Natural killer cell treated with Interleukin-12 subunit alpha and Interleukin-12 subunit beta and Interleukin-15 and Interleukin-18, amount 100 ng/mL, for 72 hours (primary cell): ENCODE measurements around the gene C2orf68. TPM values are rescaled to one million over a fixed set of nuclear protein-coding genes. Genes with fewer than 3 reads are reported as not detected.
"Not testable (repeated sequence)": the region's sequence is repeated elsewhere in the genome, so short reads cannot be mapped to it uniquely, and the experiment has no call there.

ENCODE experiments used
- ATAC-seq, 2 donors: fragments of 150-1000 bp; cut with Tn5 transposase in 1 of 2; sonication (Bioruptor Pico), chemical (Tn5 transposase) in 1 of 2; 2 replicates each; pipeline ENCODE4 v1.10.0; 2021
- DNase-seq: peaks from one replicate; pipeline ENCODE4 v3.0.0; 2022; ENCODE audit warnings: low spot score
- H3K27ac Mint-ChIP-seq, 2 donors: 1 replicate in 1 of 2; 2 replicates in 1 of 2; pipeline ENCODE4 v1.8.0; 2022; ENCODE audit warnings: mixed read lengths in 2 of 2, mild to moderate bottlenecking in 1 of 2, moderate library complexity in 1 of 2
- H3K27me3 Mint-ChIP-seq, 2 donors: 1 replicate in 1 of 2; 2 replicates in 1 of 2; pipeline ENCODE4 v1.8.0; 2022; ENCODE audit warnings: mixed read lengths in 2 of 2
- H3K36me3 Mint-ChIP-seq: one replicate; pipeline ENCODE4 v1.8.0; 2022; ENCODE audit warnings: mixed read lengths
- H3K4me1 Mint-ChIP-seq, 2 donors: 1 replicate in 1 of 2; 2 replicates in 1 of 2; pipeline ENCODE4 v1.8.0; 2022; ENCODE audit warnings: low read depth in 2 of 2, mixed read lengths in 2 of 2, mild to moderate bottlenecking in 1 of 2
- H3K4me3 Mint-ChIP-seq: one replicate; pipeline ENCODE4 v1.8.0; 2022; ENCODE audit warnings: mixed read lengths
- H3K9me3 Mint-ChIP-seq: 2 replicates; pipeline ENCODE4 v1.8.0; 2022; ENCODE audit warnings: mixed read lengths
- total RNA-seq, 2 donors: library from RNA; stranded (reverse); gene quantifications; one replicate each; pipeline ENCODE4 v1.2.3, GENCODE V29; 2022

C2orf68 gene
- total RNA-seq, 2 donors from 2014 or later: 29.1 to 29.2 TPM

DNA sequence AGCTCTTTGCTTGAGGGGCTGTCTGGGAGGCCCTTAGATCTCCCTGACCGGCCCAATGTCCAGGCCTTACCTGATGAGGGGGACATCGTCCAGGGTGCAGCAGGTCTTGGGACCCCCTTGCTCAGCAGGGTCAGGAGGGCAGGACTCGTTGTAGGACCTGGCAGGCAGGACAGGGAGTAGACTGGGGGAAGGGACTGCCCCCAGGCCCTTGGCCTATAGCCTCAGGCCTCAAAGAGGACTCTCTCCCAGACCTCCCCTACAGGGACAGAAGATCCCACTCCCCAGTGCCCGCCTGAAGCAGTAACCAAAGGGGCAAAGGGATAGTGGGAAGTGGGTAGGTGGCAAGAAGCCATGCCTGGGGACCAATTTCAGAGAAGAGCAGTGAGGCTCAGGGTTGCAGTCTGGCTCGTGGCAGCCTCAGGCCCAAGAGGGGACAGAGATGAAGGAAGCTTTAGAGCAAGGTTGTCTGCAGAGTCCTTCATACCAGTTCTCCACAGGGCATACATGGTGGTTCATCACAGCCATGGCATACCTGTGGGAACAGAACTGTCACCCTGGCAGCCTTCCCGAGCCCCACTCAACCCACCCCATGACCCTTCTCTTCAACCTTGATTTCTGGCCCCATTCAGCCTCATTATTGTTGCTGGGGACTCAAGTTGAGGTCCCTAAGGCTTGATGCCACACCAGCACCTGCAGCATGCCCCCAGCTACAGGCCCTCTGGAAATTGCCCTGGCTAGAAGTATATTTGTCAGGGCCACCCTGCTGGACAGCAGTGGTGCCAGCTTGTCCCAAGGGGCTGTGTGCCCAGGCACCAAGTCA, 10.7 kb downstream of the C2orf68 start:
- H3K9me3 Mint-ChIP-seq: no peaks in the 10 kb centered on the region
- H3K27me3 Mint-ChIP-seq: no peaks in the 10 kb centered on the region
- peak overlapping the region; percentile 80 for H3K4me3 Mint-ChIP-seq
- H3K27ac Mint-ChIP-seq: peak overlapping the region in 1 of 2 donors; percentile 64
- no peak for DNase-seq
- no peaks in the 10 kb centered on the region for H3K36me3 Mint-ChIP-seq
- H3K4me1 Mint-ChIP-seq: peaks cover 19 to 20% of the 10 kb centered on the region in 2 donors
- ATAC-seq: no peak

DNA sequence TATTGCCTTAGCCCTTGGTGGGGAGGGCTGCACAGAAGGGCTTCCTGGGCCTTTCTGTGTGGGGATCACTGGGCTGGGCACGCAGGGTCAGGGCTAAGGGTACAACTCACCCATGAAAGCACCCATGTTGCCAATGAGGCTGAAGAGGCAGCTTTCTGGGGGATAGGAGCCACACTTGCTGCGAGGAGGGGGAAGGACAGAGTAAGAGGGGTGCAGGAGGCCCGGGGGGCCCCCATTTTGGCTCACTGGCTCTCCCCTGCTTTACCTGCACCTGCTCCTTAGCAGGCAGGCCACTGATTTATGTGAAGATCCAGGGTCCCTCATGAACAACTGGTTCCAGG, 11.7 kb downstream of the C2orf68 start:
- H3K4me1 Mint-ChIP-seq: peaks cover 27 to 29% of the 10 kb centered on the region in 2 donors

DNA sequence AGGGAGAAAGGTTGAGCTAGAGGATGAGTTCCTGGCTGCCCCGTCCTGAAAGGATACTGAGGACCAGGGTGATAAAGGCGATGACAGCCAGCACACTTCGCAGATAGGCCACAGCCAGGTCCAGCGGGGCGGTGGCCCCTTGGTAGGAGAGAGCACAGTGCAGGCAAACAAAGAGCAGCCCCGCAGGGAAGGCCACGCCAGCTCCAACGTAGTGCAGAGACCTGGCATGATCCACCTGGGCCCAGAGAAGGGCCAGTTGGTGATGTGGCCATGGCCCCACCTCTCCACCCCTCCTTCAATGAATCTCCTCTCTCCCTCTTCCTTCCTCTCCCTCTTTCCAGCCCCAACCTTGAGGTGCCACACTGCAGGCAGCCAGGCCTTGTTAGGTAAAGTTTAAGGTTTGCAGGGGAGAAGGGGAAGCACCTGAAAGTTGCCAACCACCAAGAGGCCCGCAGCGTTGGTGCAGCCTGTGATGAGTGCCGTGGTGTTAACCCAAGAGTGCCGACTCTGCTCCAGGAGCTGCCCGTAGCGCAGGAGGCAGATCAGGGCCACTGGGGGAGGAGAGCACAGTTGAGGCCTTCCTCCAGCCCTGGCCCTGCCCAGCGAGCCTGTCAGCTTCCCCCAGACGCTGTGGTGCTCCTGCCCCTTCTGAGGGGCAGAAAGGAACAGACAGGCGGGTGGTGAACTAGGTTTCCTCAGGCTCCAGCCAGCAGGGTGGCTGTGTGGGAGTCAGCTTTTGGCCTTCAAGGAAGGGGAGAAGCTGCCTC, 12.2 kb downstream of the C2orf68 start:
- peaks cover 30% of the 10 kb centered on the region in 2 donors for H3K4me1 Mint-ChIP-seq
- ATAC-seq (no peak), DNase-seq (peak; percentile 23)
- no peaks in the 10 kb centered on the region for H3K9me3 Mint-ChIP-seq
- H3K27ac Mint-ChIP-seq: no peak overlapping the region
- no peaks in the 10 kb centered on the region for H3K27me3 Mint-ChIP-seq
- no peaks in the 10 kb centered on the region for H3K36me3 Mint-ChIP-seq
- no peak overlapping the region for H3K4me3 Mint-ChIP-seq

More for the DNA sequence above, 11.7 kb downstream of the C2orf68 start:
- Mint-ChIP-seq H3K9me3 (no peaks in the 10 kb centered on the region), H3K4me3 (no peak overlapping the region), H3K27me3 (no peaks in the 10 kb centered on the region), H3K27ac (peak overlapping the region in 1 of 2 donors; percentile 43), H3K36me3 (no peaks in the 10 kb centered on the region)
- ATAC-seq (no peak), DNase-seq (peak; percentile 48)

DNA sequence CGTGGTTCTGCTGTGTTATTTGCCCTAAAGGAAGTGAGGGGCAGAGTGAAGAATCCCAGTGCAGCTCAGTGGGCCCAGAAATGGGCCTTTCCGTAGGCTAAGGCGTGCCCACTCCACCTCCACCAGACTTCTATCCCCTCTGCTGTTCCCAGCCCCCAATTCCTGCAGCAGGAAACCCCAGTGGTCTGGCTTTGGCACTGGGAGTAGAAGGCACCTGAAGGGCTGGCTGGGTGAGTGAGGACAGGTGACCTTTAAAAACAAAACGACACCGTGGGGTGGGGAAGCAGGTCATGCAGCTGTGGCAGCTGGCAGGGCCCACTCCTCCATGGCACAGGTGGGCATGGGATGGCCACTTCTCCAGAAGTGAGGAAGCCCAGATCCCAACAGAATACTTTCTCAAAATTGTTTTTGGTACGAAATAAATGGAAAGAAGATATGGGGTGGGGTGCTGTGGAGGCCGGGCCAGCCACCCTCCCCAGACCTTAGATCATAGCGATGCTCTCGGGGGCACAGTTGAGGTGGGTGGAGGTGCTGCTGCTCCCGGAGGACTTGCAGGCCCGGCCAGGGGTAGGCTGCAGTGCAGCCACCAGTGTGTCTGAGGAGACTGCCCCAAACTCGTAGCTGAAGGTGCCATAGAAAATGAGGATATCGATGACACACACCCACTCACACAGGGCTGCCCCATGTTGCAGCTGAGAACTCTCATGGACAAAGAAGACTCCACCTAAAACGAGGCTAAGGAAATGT, 13.1 kb downstream of the C2orf68 start:
- no peak overlapping the region for H3K4me3 Mint-ChIP-seq
- H3K9me3 Mint-ChIP-seq: no peaks in the 10 kb centered on the region
- ATAC-seq (no peak), DNase-seq (peak; percentile 18)
- no peaks in the 10 kb centered on the region for H3K27me3 Mint-ChIP-seq
- H3K4me1 Mint-ChIP-seq: peaks cover 34 to 36% of the 10 kb centered on the region in 2 donors
- H3K36me3 Mint-ChIP-seq: no peaks in the 10 kb centered on the region
- no peak overlapping the region for H3K27ac Mint-ChIP-seq

DNA sequence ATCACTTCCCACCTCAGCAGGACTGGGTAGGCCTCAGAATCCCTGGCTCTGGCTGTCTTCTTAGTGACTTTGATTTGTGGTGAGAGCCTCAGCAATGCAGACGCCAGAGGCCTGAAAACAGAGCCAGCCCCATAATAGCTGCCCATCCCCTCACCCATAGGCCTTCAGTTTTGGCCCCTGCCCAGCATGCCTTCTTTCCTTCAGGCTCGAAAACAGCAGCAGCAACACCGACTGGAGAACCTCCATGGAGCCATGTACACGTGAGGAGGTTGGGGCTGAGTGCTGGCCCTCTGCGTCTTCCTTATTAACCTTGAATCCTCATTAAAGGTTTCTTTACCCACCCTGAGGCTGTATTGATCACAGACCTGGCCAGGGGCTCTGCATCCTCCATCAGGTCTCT, 14.6 kb downstream of the C2orf68 start:
- Mint-ChIP-seq H3K36me3 (no peaks in the 10 kb centered on the region), H3K27ac (peak overlapping the region in 1 of 2 donors; percentile 100), H3K4me1 (peaks cover 26 to 31% of the 10 kb centered on the region in 2 donors), H3K27me3 (no peaks in the 10 kb centered on the region), H3K4me3 (peak overlapping the region; percentile 99), H3K9me3 (no peaks in the 10 kb centered on the region)
- no peak for DNase-seq
- ATAC-seq: no peak

DNA sequence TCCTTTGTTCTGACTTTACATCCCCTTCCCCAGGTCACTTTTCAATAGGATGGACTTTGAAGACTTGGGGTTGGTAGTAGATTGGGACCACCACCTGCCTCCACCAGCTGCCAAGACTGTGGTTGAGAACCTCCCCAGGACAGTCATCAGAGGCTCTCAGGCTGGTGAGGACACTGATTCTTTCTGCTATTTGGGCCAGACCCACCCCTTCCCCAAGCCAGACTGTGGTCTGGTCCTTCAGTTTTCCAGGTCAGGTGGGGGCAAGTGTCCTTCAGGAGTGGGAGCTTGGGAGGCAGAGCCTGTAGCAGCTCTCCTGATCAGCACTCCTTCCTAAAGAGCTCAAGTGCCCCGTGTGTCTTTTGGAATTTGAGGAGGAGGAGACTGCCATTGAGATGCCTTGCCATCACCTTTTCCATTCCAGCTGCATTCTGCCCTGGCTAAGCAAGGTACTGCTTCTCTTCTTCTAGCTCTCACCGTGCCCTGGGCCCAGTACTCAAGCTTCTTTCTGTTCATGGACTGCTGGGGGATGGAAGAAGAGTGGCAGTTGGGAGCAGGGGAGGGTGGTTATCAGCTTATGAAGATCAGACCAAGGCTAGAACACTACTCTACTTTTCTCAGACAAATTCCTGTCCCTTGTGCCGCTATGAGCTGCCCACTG, 15.3 kb downstream of the C2orf68 start:
- Mint-ChIP-seq H3K4me3 (peak overlapping the region; percentile 99), H3K27ac (peak overlapping the region; percentile 91 to 100), H3K9me3 (no peaks in the 10 kb centered on the region), H3K4me1 (peaks cover 26 to 30% of the 10 kb centered on the region in 2 donors), H3K36me3 (no peaks in the 10 kb centered on the region), H3K27me3 (no peaks in the 10 kb centered on the region)
- DNase-seq (no peak), ATAC-seq (no peak)

DNA sequence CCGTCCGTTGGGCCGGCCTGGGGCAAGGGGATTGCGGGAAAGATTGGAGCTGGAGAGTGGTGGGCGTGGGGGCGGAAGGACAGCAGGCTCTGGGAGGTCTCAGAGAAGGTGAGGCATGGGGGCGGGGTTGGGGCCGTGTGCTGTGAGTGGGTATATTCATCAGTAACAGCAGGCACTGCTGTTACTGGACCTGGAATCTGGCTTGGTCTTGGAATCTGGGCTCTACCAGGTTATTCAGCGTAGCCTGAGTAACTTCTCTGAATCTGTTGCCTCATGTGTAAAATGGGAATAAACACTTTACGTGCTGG, 15.9 kb downstream of the C2orf68 start:
- H3K27ac Mint-ChIP-seq: peak overlapping the region; percentile 91 to 100
- peak overlapping the region; percentile 99 for H3K4me3 Mint-ChIP-seq
- ATAC-seq: no peak
- H3K36me3 Mint-ChIP-seq: no peaks in the 10 kb centered on the region
- no peaks in the 10 kb centered on the region for H3K27me3 Mint-ChIP-seq
- peaks cover 26 to 31% of the 10 kb centered on the region in 2 donors for H3K4me1 Mint-ChIP-seq
- H3K9me3 Mint-ChIP-seq: no peaks in the 10 kb centered on the region
- DNase-seq: peak; percentile 60

DNA sequence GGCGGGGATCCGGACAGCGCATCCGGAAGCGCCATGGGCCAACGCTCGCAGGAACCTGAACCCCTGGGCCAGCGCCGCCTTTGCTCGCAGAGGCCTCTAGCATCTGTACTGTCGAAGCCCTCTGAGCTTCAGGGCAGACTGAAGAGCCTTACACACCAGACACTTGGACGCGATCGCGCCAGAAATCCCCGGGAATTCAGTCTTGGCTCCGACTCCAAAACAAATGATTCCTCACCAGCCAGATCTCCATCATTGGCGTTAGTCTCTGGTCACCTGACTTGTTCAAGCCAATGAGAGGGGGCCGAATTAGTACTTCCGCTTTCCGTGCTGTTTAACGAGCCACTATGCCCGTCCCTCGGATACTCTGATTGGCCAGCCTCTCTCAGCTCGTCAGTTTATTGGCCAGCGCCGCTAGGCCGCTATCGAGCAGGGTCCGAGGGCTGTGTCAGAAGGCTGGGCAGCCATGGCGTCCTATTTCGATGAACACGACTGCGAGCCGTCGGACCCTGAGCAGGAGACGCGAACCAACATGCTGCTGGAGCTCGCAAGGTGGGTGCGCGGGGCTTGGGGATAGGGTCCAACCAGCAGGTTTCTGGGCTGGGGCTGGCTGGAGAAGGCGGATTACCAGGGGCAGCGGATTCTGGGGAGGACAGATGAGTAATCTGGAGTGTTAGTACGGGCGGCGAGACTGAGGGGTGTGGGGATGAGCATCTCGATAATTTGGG, 16.4 kb downstream of the C2orf68 start, which contains the start of gene RNF181:
Gene RNF181 (plus strand): TSS at position 445 of the 725 bp plus-strand sequence. CDS start 19 bp downstream, at position 464.
- no peaks in the 10 kb centered on the region for H3K9me3 Mint-ChIP-seq
- ATAC-seq (peak; percentile 99 to 100), DNase-seq (peak; percentile 95)
- no peaks in the 10 kb centered on the region for H3K36me3 Mint-ChIP-seq
- no peaks in the 10 kb centered on the region for H3K27me3 Mint-ChIP-seq
- H3K4me3 Mint-ChIP-seq: peak within 1 kb of the TSS; percentile 99
- H3K4me1 Mint-ChIP-seq: peaks cover 26 to 31% of the 10 kb centered on the region in 2 donors
- H3K27ac Mint-ChIP-seq: peak within 1 kb of the TSS; percentile 91 to 100

DNA sequence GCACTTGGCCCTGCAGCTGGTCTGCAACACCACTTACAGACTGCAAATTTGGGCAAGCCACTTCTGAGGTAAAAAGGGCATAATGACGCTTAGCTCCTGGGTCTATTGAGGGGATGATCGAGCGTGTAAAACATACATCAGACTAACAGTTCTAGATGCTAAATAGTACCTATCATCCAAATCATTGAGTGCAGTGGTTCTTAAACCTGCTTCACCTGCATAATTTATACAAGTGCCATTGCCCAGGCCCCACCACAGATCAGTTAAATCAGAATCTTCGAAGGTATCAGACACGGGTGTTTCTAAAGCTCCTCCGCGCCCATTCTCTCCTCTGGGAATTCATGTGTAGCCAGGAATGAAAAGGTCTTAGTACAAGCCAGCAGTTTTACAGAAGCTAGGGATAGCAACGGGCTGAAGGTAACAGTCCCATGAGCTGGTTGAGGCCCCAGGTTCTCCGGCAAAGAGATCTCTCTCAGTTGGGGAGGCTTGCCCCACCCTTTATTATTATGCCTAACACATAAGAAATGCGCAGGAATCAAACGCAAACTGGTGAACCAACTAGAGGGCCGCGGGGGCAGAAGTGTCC, 17.1 kb downstream of the C2orf68 start:
- peak overlapping the region; percentile 99 for H3K4me3 Mint-ChIP-seq
- no peaks in the 10 kb centered on the region for H3K9me3 Mint-ChIP-seq
- DNase-seq (no peak), ATAC-seq (no peak)
- H3K36me3 Mint-ChIP-seq: no peaks in the 10 kb centered on the region
- H3K27me3 Mint-ChIP-seq: no peaks in the 10 kb centered on the region
- peak overlapping the region; percentile 91 to 100 for H3K27ac Mint-ChIP-seq
- peaks cover 32 to 34% of the 10 kb centered on the region in 2 donors for H3K4me1 Mint-ChIP-seq

DNA sequence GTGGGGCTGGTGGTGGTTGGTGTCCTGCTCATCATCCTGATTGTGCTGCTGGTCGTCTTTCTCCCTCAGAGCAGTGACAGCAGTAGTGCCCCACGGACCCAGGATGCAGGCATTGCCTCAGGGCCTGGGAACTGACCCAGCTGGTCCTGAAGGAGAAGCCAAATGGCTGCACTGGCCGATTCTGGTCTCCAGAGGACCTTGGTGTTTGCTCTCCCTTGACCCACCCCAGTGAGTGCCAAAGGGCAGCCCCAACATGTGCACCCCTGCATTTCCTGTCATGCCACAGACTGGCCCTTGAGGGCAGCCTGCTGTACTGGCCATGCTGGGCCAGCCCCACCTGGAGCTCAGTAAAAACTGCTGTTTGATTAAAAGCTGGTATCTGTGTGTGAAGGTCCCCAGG, 18.8 kb downstream of the C2orf68 start:
- ATAC-seq: no peak
- Mint-ChIP-seq H3K36me3 (no peaks in the 10 kb centered on the region), H3K9me3 (no peaks in the 10 kb centered on the region), H3K4me3 (peak overlapping the region; percentile 36), H3K27me3 (no peaks in the 10 kb centered on the region), H3K27ac (peak overlapping the region; percentile 39 to 100), H3K4me1 (peaks cover 41 to 42% of the 10 kb centered on the region in 2 donors)
- DNase-seq: peak; percentile 32

DNA sequence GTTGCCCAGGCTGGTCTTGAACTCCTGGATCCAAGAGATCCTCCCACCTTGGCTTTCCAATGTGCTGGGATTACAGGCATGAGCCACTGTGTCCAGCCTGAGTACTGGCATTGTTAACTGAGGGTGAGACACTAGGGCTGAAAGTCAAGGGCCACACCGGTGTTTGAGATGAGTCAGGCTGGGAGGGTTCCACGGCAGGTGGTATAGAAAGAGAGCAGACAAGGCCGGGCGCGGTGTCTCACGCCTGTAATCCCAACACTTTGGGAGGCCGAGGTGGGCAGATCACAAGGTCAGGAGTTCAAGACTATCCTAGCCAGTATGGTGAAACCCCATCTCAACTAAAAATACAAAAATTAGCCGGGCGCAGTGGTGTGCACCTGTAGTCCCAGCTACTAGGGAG, 19.6 kb downstream of the C2orf68 start:
- ATAC-seq: not testable (repeated sequence)

DNA sequence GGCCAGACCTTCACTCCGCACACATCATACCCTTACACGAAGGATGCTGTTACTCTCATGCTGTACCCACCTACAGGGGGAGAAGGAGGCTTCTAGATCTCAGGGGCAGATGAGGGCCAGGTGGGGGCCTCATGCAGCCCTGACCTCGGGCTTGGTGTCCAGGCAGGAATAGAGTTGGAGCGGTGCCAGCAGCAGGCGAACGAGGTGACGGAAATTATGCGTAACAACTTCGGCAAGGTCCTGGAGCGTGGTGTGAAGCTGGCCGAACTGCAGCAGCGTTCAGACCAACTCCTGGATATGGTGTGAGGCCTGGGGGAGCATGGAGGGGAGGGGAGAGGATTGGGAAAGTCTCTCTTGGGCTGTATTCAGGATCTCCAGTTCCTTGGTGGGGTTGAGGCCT, 20.3 kb downstream of the C2orf68 start:
- H3K4me1 Mint-ChIP-seq: peaks cover 42 to 44% of the 10 kb centered on the region in 2 donors
- no peak overlapping the region for H3K4me3 Mint-ChIP-seq
- no peak for ATAC-seq
- H3K36me3 Mint-ChIP-seq: no peaks in the 10 kb centered on the region
- no peaks in the 10 kb centered on the region for H3K27me3 Mint-ChIP-seq
- no peak overlapping the region for H3K27ac Mint-ChIP-seq
- H3K9me3 Mint-ChIP-seq: no peaks in the 10 kb centered on the region
- DNase-seq: no peak

More for the DNA sequence above, 19.6 kb downstream of the C2orf68 start:
- H3K4me3 Mint-ChIP-seq, H3K9me3 Mint-ChIP-seq, H3K27ac Mint-ChIP-seq, DNase-seq, H3K36me3 Mint-ChIP-seq, H3K27me3 Mint-ChIP-seq: not testable (repeated sequence)
- H3K4me1 Mint-ChIP-seq: peaks cover 47 to 49% of the 10 kb centered on the region in 2 donors
